Stimulated activated CD8-positive, alpha-beta memory T cell treated with anti-CD3 and anti-CD28 coated beads, Interleukin-4, amount 100 ng/mL, for 1 hour (primary cell): ENCODE measurements around the gene RSPO4.

Source experiments
- DNase-seq, 2 donors: peaks; one replicate each; pipeline ENCODE4 v3.0.0-alpha.2; 2020; ENCODE audit warnings: low read depth in 2 of 2, low spot score in 1 of 2

RSPO4 gene

DNA sequence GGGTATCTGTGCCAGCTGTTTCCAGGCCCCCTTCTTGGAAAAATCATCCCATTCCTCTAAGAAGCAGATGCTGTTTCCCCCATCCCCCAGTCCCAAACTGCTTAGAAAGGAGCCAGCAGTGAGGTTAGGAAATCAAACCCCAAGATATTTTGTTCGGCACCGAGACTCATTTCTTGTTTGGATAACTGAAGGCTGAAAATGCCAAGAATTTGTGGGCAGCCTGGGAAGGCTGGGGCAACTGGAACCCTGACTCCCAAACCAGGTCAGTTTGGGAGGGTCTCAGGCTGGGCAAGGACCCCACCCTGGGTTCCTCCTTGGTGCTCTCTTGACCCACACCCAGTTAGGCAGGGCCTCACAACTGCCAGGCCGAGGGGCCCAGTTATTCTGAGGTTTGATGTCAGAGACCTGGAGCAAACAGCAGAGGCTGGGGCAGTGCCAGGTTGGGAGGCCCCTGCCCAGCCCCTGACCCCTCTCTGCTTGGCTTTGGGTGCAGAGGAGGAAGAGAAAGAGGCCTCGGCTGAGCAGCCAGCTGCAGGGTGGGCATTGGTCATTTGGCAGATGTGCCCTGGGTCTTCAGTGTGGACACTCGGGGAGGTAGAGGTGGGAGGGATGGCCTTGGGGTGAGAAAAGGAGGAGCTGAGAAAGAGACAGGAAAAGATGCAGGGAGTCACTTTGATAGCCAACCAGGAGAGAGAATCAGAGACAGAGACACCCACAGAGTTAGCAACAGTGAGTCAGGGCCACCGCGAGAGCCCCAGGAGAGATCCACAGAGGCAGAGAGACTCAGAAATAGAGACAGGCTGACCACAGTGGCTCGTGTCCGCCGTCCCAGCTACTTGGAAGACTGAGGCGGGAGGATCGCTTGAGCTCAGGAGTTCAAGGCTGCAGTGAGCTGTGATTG is 91.0 kb downstream of the RSPO4 start:
- DNase-seq: no peak

DNA sequence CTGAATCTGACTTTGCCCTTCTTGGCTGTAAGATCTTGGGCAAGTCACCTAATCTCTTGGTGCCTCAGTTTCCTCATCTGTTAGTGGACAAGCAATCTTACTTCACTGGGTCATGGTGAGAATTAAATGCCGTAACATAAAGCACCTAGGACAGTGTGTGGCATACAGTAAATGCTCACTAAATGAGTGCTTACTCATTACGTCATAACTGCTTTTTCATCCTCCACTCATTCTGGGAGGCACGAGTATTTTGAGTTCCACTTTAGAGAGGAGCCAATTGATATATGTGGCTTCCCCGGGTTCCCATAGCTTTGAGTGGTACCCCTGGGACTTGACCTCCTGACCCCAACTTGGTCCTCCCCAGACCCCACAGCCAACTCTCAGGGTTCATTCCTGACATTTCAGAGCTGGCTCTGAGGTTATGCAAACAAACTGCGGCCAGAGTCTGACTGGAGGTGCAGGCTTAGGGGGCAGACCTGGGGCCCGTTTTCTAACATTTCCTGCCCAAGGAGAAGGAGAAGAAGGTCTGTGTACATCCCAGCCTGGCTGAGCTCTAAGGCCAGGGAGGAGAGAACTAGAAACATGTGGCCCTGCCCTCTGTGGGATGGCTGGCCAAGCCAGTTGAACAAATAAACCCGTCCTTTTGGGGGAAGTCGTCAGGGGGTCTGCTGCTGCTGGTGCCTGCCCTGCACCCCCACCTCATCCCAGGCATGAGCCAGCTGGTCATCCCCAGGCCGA is 91.8 kb downstream of the RSPO4 start:
- DNase-seq: no peak

DNA sequence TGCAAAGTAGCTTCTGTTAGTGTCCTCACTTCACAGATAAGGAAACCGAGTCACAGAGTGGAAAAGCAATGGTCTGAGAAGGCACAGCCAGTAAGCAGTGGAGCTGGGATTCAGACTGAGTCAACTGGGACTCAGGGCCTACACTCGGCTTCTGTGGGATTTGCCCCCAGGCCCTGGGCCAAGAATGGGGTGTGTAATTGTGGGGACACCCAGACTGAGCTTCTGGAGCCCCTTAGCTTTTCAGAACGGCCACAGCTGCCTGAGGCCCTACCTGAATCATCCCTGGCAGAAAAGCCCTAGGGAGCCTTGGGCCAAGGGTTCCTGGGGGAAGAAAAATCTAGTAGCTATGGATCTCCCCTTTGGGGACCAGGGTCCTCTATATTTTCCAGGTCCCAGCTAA is 92.5 kb downstream of the RSPO4 start:
- no peak for DNase-seq
